Coronary artery (tissue), 2 donors: Measurements from ENCODE around the gene LY86.

ENCODE experiments used
- DNase-seq: peaks from one replicate; pipeline ENCODE4 v3.0.0-alpha.2; 2017; ENCODE audit warnings: low spot score
- H3K27ac ChIP-seq, 2 donors: fragments of 200-600 bp; sonication (generic); one replicate each; pipeline ENCODE4 v1.5.1; 2016 to 2019
- H3K4me3 ChIP-seq: fragments of 200-600 bp; sonication (generic); 2 replicates; pipeline ENCODE4 v1.5.1; 2016; ENCODE audit warnings: mild to moderate bottlenecking, moderate library complexity
- CTCF ChIP-seq: fragments of 200-600 bp; sonication (generic); IDR thresholded peaks from one replicate; pipeline ENCODE4 v1.5.1; 2019; ENCODE audit warnings: antibody characterized with exemption

LY86 gene

GRCh38 chr6:6583836-6584235 lies 4.7 kb upstream of the LY86 start:
- no peak overlapping the region for H3K4me3 ChIP-seq
- TF ChIP-seq CTCF, result no peak
- no peak overlapping the region for H3K27ac ChIP-seq
- no peak for DNase-seq

- no peak overlapping the region for H3K27ac ChIP-seq
- no peak for DNase-seq
- no peak overlapping the region for H3K4me3 ChIP-seq
- no peak for TF ChIP-seq CTCF
Measured at GRCh38 chr6:6584310-6585002, 4.1 kb upstream of the LY86 start.

GRCh38 chr6:6585003-6585311 lies 3.6 kb upstream of the LY86 start:
- Histone ChIP-seq H3K27ac (no peak overlapping the region), H3K4me3 (no peak overlapping the region)
- no peak for TF ChIP-seq CTCF
- DNase-seq, result no peak

- no peak overlapping the region for H3K4me3 ChIP-seq
- no peak for TF ChIP-seq CTCF
- H3K27ac ChIP-seq, result no peak overlapping the region
- no peak for DNase-seq
Measured at GRCh38 chr6:6586167-6586566, 2.4 kb upstream of the LY86 start.

GRCh38 chr6:6586671-6587526 lies 1.6 kb upstream of the LY86 start:
- no peak for DNase-seq
- Histone ChIP-seq H3K27ac (no peak overlapping the region), H3K4me3 (no peak overlapping the region)
- no peak for TF ChIP-seq CTCF

- no peak for TF ChIP-seq CTCF
- Histone ChIP-seq H3K27ac (no peak overlapping the region), H3K4me3 (no peak overlapping the region)
- DNase-seq, result no peak
Measured at GRCh38 chr6:6587696-6588063, 840 bp upstream of the LY86 start.
